ENCODE results near the gene TENM3.

DNA sequence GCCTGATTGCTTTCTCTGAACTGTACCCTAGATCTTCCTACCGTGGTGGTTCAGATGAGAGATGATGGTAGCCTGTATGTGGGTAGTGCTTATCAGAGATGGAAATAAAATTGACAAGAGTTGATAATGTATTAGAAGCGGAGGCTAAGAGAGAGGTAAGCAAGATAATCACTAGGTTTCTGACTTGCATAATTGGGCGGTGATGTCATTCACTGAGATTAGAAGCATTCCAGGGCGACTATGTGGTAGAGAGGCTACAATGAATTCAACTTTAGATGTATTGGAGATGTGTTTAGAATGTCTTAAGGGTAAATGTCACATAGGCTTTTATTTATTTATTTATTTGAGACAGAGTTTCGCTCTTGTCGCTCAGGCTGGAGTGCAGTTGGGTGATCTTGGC is 415 bp upstream of the TENM3 start:
- TF ChIP-seq, protein P1, sequence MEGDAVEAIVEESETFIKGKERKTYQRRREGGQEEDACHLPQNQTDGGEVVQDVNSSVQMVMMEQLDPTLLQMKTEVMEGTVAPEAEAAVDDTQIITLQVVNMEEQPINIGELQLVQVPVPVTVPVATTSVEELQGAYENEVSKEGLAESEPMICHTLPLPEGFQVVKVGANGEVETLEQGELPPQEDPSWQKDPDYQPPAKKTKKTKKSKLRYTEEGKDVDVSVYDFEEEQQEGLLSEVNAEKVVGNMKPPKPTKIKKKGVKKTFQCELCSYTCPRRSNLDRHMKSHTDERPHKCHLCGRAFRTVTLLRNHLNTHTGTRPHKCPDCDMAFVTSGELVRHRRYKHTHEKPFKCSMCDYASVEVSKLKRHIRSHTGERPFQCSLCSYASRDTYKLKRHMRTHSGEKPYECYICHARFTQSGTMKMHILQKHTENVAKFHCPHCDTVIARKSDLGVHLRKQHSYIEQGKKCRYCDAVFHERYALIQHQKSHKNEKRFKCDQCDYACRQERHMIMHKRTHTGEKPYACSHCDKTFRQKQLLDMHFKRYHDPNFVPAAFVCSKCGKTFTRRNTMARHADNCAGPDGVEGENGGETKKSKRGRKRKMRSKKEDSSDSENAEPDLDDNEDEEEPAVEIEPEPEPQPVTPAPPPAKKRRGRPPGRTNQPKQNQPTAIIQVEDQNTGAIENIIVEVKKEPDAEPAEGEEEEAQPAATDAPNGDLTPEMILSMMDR (IDR thresholded peaks at IDR 0.05), result no peak
- TF ChIP-seq POLR2AphosphoS5 (IDR thresholded peaks at IDR 0.05) (no peak), POLR2A (IDR thresholded peaks at IDR 0.05) (no peak)
